ENCODE results near the gene MYRF. TPM values are rescaled to one million over a fixed set of nuclear protein-coding genes. Genes with fewer than 3 reads are reported as not detected.

MYRF gene
- total and polyA plus RNA-seq, 2 donors (not counting 3 experiments of a cell fraction or from before 2014, with no cell fraction given) = 0.82 to 0.98 TPM

- Histone ChIP-seq H2AFZ (ENCODE audit: low read depth, low read length) (no peak overlapping the region), H3K9me1 (replicated peaks; ENCODE audit: control insufficient read depth, extremely low read depth, insufficient read depth, low read length) (no peaks in the 10 kb centered on the region), H3K9ac (replicated peaks; ENCODE audit: extremely low read depth, insufficient read depth, low read length) (no peak overlapping the region), H3K4me1 (ENCODE audit: control insufficient read depth, extremely low read depth, insufficient read depth, low read length) (no peaks in the 10 kb centered on the region), H3K36me3 (ENCODE audit: control insufficient read depth in 2 of 2, extremely low read depth in 1 of 2, insufficient read depth in 2 of 2, low read length in 2 of 2) (no peaks in the 10 kb centered on the region), H3K9me3 (replicated peaks; ENCODE audit: control insufficient read depth, insufficient read depth, low read length) (no peaks in the 10 kb centered on the region), H3K27ac (ENCODE audit: insufficient read depth, low read depth, low read length) (no peak overlapping the region), H3K79me2 (ENCODE audit: control insufficient read depth, insufficient read depth, low read length) (no peaks in the 10 kb centered on the region), H3K4me3 (replicated peaks in 1 of 3; ENCODE audit: insufficient read depth in 1 of 3, low read depth in 1 of 3, low read length in 3 of 3) (no peak overlapping the region), H3K4me2 (ENCODE audit: insufficient read depth, low read length) (no peak overlapping the region), H3K27me3 (ENCODE audit: control insufficient read depth in 2 of 2, insufficient read depth in 2 of 2, low read length in 2 of 2) (no peaks in the 10 kb centered on the region), H4K20me1 (replicated peaks; ENCODE audit: control insufficient read depth, extremely low read depth, insufficient read depth, low read length) (no peaks in the 10 kb centered on the region)
- BruUV-seq (replicated peaks) = no TSS peak
- DNase-seq (ENCODE audit: low read depth, low spot score) = no peak
- intact Hi-C loops (cut with micrococcal nuclease) = no loop called here
- FAIRE-seq = no peak
- POLR2A ChIA-PET = no interaction called here
- CTCF ChIA-PET = interaction anchor here (0.7 to 3.4 kb wide), 7 partner anchors 12 to 257 kb away, joined by 4 to 49 read pairs (median 20); no protein-coding TSS in a partner anchor
- dilution Hi-C loops (cut with MboI; ENCODE audit: extremely low pct_ligation_motif_present, low sequenced_read_pairs) = no loop called here
- TF ChIP-seq, protein P1, sequence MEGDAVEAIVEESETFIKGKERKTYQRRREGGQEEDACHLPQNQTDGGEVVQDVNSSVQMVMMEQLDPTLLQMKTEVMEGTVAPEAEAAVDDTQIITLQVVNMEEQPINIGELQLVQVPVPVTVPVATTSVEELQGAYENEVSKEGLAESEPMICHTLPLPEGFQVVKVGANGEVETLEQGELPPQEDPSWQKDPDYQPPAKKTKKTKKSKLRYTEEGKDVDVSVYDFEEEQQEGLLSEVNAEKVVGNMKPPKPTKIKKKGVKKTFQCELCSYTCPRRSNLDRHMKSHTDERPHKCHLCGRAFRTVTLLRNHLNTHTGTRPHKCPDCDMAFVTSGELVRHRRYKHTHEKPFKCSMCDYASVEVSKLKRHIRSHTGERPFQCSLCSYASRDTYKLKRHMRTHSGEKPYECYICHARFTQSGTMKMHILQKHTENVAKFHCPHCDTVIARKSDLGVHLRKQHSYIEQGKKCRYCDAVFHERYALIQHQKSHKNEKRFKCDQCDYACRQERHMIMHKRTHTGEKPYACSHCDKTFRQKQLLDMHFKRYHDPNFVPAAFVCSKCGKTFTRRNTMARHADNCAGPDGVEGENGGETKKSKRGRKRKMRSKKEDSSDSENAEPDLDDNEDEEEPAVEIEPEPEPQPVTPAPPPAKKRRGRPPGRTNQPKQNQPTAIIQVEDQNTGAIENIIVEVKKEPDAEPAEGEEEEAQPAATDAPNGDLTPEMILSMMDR (IDR thresholded peaks at IDR 0.05; ENCODE audit: extremely low read depth in 1 of 2, insufficient read depth in 1 of 2, low read depth in 1 of 2, low read length in 2 of 2) = no peak
- TF ChIP-seq GATA2 (IDR thresholded peaks at IDR 0.05; ENCODE audit: insufficient read depth, insufficient read length, low read depth, low read length) = no peak
- TF ChIP-seq MYC (IDR thresholded peaks at IDR 0.05; ENCODE audit: low read depth, low read length) = no peak
- TF ChIP-seq POLR2AphosphoS5 (IDR thresholded peaks at IDR 0.05; ENCODE audit: insufficient read depth, low read depth, low read length) = no peak
- TF ChIP-seq MAX (IDR thresholded peaks at IDR 0.05; ENCODE audit: insufficient read depth, insufficient read length) = no peak
- TF ChIP-seq JUN (IDR thresholded peaks at IDR 0.05; ENCODE audit: borderline replicate concordance, insufficient read depth, insufficient read length, low read depth) = no peak
- TF ChIP-seq POLR2A (IDR thresholded peaks at IDR 0.05; ENCODE audit: low read depth, low read length) = no peak
- TF ChIP-seq EZH2 (IDR thresholded peaks at IDR 0.05; ENCODE audit: borderline replicate concordance, low read depth, low read length, severe bottlenecking) = no peak
- no peak for TF ChIP-seq FOS (IDR thresholded peaks at IDR 0.05; ENCODE audit: borderline replicate concordance, insufficient read depth, low read length)
Observed at GRCh38 chr11:61734767-61735166, 17.7 kb upstream of the MYRF start.
